ENCODE results near the gene POLRMT. TPM values are rescaled to one million over a fixed set of nuclear protein-coding genes. Genes with fewer than 3 reads are reported as not detected.
"Not testable (repeated sequence)": the region's sequence is repeated elsewhere in the genome, so short reads cannot be mapped to it uniquely, and the experiment has no call there.

The POLRMT gene
- total and polyA plus RNA-seq, 9 donors, result 13.5 to 52.3 (median 40.6) TPM

GRCh38 chr19:609004-609346 lies 24.4 kb downstream of the POLRMT start:
- no peaks in the 10 kb centered on the region for H3K36me3 ChIP-seq
- peaks cover 5% of the 10 kb centered on the region for H3K4me1 ChIP-seq (ENCODE audit: insufficient read depth)
- no peak overlapping the region for H3K4me3 ChIP-seq
- H3K27me3 ChIP-seq, result no peaks in the 10 kb centered on the region
- no peak overlapping the region for H3K27ac ChIP-seq
- WGBS, 3 donors, result 57 to 64% (median 63%) methylated on average over 8 to 22 of the region's 22 CpGs
- no peak for TF ChIP-seq EP300 (IDR thresholded peaks at IDR 0.05)
- TF ChIP-seq, protein P1, sequence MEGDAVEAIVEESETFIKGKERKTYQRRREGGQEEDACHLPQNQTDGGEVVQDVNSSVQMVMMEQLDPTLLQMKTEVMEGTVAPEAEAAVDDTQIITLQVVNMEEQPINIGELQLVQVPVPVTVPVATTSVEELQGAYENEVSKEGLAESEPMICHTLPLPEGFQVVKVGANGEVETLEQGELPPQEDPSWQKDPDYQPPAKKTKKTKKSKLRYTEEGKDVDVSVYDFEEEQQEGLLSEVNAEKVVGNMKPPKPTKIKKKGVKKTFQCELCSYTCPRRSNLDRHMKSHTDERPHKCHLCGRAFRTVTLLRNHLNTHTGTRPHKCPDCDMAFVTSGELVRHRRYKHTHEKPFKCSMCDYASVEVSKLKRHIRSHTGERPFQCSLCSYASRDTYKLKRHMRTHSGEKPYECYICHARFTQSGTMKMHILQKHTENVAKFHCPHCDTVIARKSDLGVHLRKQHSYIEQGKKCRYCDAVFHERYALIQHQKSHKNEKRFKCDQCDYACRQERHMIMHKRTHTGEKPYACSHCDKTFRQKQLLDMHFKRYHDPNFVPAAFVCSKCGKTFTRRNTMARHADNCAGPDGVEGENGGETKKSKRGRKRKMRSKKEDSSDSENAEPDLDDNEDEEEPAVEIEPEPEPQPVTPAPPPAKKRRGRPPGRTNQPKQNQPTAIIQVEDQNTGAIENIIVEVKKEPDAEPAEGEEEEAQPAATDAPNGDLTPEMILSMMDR (IDR thresholded peaks at IDR 0.05), result no peak
- TF ChIP-seq POLR2A (IDR thresholded peaks at IDR 0.05), result no peak
- no peaks in the 10 kb centered on the region for H3K9me3 ChIP-seq
- DNase-seq, result no peak
- intact Hi-C loops (cut with DNase I), result no loop called here

- H3K4me3 ChIP-seq, result no peak overlapping the region
- H3K36me3 ChIP-seq, result no peaks in the 10 kb centered on the region
- H3K4me1 ChIP-seq (ENCODE audit: insufficient read depth), result peaks cover 5% of the 10 kb centered on the region
- H3K27me3 ChIP-seq, result no peaks in the 10 kb centered on the region
- intact Hi-C loops (cut with DNase I), result no loop called here
- H3K9me3 ChIP-seq, result no peaks in the 10 kb centered on the region
- 68 to 73% (median 72%) methylated on average over 30 of the region's 30 CpGs for WGBS, 3 donors
- H3K27ac ChIP-seq, result no peak overlapping the region
- no peak for DNase-seq
- TF ChIP-seq POLR2A (IDR thresholded peaks at IDR 0.05) (no peak), EP300 (IDR thresholded peaks at IDR 0.05) (no peak)
- TF ChIP-seq, protein P1 (IDR thresholded peaks at IDR 0.05), result no peak
Measured at GRCh38 chr19:608155-609003, 25.0 kb downstream of the POLRMT start.

DNA sequence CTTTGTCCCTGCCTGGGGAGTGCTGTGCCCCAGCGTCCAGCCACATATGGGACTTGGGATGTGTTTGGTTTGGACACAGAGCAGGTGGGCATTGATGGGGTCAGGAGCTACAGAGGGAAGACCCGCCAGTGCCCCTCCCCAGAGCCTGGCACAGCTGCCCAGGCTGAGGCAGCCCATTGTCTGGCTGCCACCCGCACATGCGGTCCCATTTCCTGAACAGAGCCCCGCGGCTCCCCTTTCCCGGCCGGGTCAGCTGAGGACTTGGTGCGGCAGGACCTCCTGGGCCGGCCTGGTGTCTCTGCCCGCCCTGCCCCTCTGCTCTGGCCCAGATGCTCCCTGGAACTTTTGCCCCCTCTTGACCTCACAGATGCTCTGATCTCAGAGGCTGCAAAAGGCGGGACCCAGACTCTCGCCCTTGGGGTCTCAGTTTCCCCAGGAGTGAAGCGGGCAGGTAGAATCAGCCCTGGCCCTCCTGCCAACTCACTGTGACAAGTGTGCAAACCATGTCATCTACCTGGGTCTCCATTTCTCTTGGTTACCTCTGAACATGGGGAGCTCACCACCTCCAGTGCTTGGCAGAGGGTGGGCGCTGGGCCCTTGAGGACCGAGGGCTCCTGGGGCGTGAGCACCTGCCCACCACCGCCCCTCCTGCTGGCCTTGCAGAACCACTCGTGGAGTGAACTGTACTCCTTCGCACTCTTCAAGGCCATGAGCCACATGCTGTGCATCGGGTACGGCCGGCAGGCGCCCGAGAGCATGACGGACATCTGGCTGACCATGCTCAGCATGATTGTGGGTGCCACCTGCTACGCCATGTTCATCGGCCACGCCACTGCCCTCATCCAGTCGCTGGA lies 25.8 kb downstream of the POLRMT start:
- WGBS, 3 donors, result 76 to 82% (median 76%) methylated on average over 27 to 30 of the region's 30 CpGs
- intact Hi-C loops (cut with DNase I), result no loop called here
- no peaks in the 10 kb centered on the region for H3K27me3 ChIP-seq

DNA sequence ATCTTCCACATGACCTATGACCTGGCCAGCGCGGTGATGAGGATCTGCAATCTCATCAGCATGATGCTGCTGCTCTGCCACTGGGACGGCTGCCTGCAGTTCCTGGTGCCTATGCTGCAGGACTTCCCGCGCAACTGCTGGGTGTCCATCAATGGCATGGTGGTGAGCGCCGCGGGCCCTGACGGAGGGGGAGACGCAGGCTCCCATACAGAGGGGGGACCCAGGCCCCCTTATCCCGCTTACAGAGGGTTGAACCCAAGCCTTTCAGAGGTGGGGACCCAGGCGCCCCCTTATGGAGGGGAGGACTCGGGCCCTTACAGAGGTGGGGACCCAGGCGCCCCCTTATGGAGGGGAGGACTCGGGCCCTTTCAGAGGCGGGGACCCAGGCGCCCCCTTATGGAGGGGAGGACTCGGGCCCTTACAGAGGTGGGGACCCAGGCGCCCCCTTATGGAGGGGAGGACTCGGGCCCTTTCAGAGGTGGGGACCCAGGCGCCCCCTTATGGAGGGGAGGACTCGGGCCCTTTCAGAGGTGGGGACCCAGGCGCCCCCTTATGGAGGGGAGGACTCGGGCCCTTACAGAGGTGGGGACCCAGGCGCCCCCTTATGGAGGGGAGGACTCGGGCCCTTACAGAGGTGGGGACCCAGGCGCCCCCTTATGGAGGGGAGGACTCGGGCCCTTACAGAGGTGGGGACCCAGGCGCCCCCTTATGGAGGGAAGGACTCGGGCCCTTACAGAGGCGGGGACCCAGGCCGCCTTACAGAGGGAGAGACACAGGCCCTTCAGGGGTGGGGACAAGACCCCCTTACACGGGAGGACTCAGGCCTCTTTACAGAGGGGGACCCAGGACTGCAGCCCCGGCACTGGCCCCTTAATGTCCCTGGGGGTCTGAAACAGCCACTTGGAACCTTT lies 28.0 kb downstream of the POLRMT start:
- H3K4me1 ChIP-seq (ENCODE audit: insufficient read depth); H3K27me3 ChIP-seq; intact Hi-C loops (cut with DNase I); H3K4me3 ChIP-seq; H3K27ac ChIP-seq; DNase-seq; H3K36me3 ChIP-seq; H3K9me3 ChIP-seq: not testable (repeated sequence)
- 63 to 79% (median 75%) methylated on average over 22 to 25 of the region's 34 CpGs for WGBS, 3 donors

More for the DNA sequence above, 25.8 kb downstream of the POLRMT start:
- TF ChIP-seq, protein P1 (IDR thresholded peaks at IDR 0.05), result no peak
- TF ChIP-seq EP300 (IDR thresholded peaks at IDR 0.05), result no peak
- TF ChIP-seq POLR2A (IDR thresholded peaks at IDR 0.05), result no peak
- H3K36me3 ChIP-seq, result no peaks in the 10 kb centered on the region
- no peak overlapping the region for H3K27ac ChIP-seq
- no peak for DNase-seq
- peaks cover 5% of the 10 kb centered on the region for H3K4me1 ChIP-seq (ENCODE audit: insufficient read depth)
- H3K9me3 ChIP-seq, result no peaks in the 10 kb centered on the region
- H3K4me3 ChIP-seq, result no peak overlapping the region
